ENCODE results near the gene KLHDC4.

DNA sequence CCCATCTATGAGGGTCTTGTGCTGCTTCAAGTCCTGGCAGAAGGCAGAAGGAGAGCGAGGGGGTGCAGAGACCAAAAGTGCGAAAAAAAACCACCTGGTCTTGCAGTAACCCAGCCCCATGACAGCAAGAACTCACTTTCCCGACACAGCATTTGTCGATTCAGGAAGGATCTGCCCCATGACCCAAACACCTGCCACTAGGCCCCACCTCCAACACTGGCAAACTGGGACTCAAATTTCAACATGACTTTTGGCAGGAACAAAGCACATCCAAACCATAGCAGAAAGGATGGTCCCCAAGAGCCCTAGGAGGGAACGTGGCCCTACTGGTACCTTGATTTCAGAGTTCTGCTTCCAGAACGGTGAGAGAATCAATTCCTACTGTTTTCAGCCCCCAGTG, 34.7 kb upstream of the KLHDC4 start:
- TF ChIP-seq, protein P1, sequence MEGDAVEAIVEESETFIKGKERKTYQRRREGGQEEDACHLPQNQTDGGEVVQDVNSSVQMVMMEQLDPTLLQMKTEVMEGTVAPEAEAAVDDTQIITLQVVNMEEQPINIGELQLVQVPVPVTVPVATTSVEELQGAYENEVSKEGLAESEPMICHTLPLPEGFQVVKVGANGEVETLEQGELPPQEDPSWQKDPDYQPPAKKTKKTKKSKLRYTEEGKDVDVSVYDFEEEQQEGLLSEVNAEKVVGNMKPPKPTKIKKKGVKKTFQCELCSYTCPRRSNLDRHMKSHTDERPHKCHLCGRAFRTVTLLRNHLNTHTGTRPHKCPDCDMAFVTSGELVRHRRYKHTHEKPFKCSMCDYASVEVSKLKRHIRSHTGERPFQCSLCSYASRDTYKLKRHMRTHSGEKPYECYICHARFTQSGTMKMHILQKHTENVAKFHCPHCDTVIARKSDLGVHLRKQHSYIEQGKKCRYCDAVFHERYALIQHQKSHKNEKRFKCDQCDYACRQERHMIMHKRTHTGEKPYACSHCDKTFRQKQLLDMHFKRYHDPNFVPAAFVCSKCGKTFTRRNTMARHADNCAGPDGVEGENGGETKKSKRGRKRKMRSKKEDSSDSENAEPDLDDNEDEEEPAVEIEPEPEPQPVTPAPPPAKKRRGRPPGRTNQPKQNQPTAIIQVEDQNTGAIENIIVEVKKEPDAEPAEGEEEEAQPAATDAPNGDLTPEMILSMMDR (IDR thresholded peaks at IDR 0.05; ENCODE audit: low read depth, low read length): no peak
- no peak for TF ChIP-seq POLR2A (IDR thresholded peaks at IDR 0.05; ENCODE audit: extremely low read depth, insufficient read length)
